GM15510 (cell line): ENCODE data around the gene CES3.

Source experiments
- POLR2A ChIP-seq: IDR thresholded peaks from 3 replicates; pipeline ENCODE4 v1.6.1; 2011; ENCODE audit warnings: borderline replicate concordance; ENCODE audit not compliant: insufficient read length; ENCODE audit errors: extremely low read depth

The CES3 gene

GRCh38 chr16:66970775-66971720, 10.0 kb downstream of the CES3 start:
- TF ChIP-seq POLR2A, result no peak

DNA sequence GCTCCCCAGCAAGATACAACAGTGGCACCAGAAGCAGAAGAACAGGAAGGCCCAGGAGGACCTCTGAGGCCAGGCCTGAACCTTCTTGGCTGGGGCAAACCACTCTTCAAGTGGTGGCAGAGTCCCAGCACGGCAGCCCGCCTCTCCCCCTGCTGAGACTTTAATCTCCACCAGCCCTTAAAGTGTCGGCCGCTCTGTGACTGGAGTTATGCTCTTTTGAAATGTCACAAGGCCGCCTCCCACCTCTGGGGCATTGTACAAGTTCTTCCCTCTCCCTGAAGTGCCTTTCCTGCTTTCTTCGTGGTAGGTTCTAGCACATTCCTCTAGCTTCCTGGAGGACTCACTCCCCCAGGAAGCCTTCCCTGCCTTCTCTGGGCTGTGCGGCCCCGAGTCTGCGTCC, 11.9 kb downstream of the CES3 start:
- TF ChIP-seq POLR2A, result no peak

DNA sequence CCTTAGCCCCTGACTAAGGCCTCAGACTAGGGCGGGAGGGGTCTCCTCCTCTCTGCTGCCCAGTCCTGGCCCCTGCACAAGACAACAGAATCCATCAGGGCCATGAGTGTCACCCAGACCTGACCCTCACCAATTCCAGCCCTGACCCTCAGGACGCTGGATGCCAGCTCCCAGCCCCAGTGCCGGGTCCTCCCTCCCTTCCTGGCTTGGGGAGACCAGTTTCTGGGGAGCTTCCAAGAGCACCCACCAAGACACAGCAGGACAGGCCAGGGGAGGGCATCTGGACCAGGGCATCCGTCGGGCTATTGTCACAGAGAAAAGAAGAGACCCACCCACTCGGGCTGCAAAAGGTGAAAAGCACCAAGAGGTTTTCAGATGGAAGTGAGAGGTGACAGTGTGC, 12.7 kb downstream of the CES3 start:
- no peak for TF ChIP-seq POLR2A

- TF ChIP-seq POLR2A, result no peak
These were observed 14.3 kb downstream of the CES3 start for GRCh38 chr16:66975302-66975893.

- TF ChIP-seq POLR2A, result no peak
These were observed 15.7 kb downstream of the CES3 start for GRCh38 chr16:66976746-66977145.

- TF ChIP-seq POLR2A, result no peak
These were observed 16.5 kb downstream of the CES3 start for GRCh38 chr16:66977341-66978113.

DNA sequence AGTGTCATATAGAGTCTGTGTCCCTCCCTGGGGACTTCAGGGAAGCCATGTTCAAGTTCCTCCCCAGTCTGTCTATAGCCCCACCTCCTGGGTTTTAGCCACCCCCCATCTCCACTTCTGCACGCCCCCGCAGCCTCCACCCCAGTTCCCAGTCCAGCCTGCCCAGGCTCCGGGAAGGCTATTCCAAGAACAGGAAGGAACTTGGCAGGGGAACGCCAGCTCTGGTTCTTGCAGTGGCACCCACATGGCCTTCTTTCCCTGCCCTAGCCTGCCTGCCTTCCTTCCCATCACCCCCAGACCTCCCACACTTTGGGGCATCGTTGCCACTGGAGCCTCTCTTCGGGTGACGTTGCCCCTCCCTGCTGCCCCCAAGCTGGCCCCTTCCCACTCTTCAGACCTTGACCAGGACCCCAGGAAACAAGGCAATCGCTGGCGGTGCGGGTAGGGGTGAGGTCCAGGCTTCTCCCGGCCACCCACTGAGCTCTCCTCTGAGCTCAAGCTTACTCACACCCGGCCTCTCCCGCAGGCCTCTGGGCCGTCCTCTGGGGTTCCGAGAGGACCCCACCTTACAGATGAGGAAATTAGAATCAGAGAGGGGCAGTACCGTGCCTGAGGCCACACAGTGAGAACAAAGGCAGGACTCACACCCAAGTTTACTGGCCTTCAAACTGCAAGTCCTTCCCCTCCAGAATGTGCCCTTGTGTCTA, 18.1 kb downstream of the CES3 start:
- TF ChIP-seq POLR2A, result no peak

GRCh38 chr16:66983033-66983432, 22.0 kb downstream of the CES3 start:
- TF ChIP-seq POLR2A, result no peak

DNA sequence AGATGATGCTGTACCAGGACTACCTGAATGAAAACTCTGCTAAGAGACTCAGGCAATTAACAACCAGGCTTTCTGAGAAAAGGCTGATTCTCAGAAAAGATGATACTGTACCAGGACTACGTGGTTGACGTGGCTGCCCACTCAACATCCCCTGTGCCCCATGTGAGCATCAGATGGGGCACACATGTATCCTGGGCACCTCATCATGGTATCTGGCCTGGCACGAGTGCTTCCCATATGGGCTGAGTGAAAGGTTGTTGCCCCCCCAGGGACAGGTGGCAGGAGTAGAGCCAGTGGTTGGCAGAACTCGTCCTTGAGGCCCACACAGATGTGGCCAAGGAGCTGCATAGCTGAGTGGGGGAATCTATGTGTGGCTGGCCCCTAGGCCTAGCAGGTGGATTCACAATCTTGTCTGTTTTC, 23.8 kb downstream of the CES3 start:
- no peak for TF ChIP-seq POLR2A

GRCh38 chr16:66986559-66986958, 25.5 kb downstream of the CES3 start:
- TF ChIP-seq POLR2A, result no peak

DNA sequence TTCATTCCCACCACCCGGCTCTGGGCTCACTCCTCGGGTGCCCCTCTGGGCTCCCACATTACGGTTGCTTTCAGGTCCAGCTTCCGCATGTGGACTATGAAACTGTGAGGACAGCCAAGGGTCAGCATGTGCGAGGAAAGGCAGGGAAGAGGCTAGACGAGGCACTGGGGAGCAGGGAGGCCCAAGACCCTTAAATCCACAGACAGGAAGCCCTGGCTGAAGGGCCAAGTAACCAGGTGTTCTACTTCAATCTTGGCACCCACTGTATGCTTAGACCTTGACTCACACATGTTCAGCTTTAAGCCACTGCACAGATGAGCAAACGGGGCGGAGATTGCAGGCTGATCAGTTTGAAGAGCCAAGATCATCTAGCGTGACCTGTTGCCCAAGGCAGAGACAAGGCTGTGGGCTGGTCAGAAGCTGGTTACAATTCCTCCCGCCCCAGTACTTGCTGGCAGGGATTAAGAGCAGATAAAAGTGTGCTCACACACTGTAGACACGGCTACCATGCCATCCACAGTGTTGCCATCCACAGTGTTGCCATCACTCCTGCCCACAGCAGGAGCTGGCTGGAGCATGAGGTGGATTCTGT, 27.2 kb downstream of the CES3 start, which contains the start of gene CES4A:
Gene CES4A (plus strand): TSS at position 393 of the 592 bp plus-strand sequence. CDS start 184 bp downstream, at position 577.
- TF ChIP-seq POLR2A, result no peak

DNA sequence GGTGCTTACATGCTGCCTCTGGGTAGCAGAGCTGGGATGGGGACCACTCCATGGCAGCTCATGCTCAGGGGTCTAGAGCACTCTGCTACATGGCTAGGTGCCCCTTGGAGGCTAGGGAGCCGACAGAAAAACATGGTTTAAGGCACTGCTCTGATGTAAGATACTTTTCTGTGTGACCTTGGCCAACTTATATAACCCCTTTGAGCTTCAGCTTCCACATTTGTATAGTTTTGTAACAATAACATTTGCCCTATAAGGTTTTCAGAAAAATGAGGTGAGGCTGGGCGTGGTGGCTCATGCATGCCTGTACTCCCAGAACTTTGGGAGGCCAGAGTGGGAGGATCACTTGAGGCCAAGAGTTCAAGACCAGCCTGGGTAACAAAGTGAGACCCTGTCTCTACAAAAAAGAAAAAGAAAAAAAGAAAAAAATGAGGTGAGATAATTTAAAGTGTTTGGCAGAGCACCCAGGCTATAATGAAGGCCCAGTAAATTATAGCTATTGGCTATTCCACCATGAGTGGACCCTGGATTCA, 30.5 kb downstream of the CES3 start:
- TF ChIP-seq POLR2A, result no peak

- TF ChIP-seq POLR2A, result no peak
These were observed 35.4 kb downstream of the CES3 start for GRCh38 chr16:66996324-66996982.
